Hematopoietic multipotent progenitor cell treated with erythropoietin and hydrocortisone succinate and interleukin-3 and kit ligand, for 17 days (in vitro differentiated cells): ENCODE results near the gene NPIPB6.
"Not testable (repeated sequence)": the region's sequence is repeated elsewhere in the genome, so short reads cannot be mapped to it uniquely, and the experiment has no call there.

Source experiments
- DNase-seq: peaks from one replicate; pipeline ENCODE4 v3.0.0-alpha.2; 2015; ENCODE audit warnings: low spot score

NPIPB6 gene

GRCh38 chr16:28363408-28363807 lies at the start of gene NPIPB6:
NPIPB6 (minus strand) TSS chr16:28363508; CDS start chr16:28362822, 686 bp downstream.
- not testable (repeated sequence) for DNase-seq

DNA sequence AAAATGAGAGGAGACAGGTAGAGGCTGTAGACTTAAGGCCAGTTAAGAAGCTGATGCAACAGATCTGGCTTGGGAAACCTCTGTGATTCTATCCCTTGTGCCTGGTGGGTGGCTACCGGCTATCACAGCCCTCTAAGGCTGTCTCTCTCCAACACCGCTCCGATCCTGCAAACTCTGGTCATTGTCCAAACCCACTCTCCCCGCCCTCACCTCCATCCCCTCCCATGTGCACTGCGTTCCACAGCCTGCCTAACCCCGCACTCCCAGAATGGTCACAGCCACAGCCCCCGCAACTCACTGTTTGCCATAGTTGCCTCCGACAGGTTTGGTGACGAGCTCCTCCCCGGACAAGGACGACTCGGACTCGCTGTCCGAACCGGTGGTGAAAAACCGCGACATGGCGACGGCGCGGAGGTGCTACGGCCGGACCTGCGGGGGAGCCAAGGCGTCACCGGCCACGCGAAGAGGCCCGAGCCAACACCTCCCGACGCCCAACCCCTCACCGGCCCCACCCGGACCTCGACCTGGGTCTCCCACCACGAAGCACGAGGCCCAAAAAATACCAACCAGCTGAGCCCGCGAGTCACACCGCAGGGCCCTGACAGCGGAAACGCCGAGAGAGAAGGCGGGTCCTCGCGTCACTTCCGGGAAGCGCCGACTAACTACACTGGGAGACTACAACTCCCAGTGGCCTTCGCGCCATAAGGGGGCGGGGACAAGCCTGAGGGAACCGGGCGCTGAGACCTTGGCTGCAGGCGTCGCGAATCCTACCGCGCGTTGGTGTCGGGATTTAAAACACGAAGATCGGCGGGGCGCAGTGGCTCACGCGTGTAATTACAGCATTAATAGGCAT lies 40.1 kb upstream of the NPIPB6 start, which contains the start of gene EIF3CL:
Gene EIF3CL, minus strand, starts transcription at position 622 of the 853 bp plus-strand sequence. Its CDS starts 223 bp downstream, at position 399.
- not testable (repeated sequence) for DNase-seq

- not testable (repeated sequence) for DNase-seq
Observed at GRCh38 chr16:28392054-28392453, 28.7 kb upstream of the NPIPB6 start.

DNA sequence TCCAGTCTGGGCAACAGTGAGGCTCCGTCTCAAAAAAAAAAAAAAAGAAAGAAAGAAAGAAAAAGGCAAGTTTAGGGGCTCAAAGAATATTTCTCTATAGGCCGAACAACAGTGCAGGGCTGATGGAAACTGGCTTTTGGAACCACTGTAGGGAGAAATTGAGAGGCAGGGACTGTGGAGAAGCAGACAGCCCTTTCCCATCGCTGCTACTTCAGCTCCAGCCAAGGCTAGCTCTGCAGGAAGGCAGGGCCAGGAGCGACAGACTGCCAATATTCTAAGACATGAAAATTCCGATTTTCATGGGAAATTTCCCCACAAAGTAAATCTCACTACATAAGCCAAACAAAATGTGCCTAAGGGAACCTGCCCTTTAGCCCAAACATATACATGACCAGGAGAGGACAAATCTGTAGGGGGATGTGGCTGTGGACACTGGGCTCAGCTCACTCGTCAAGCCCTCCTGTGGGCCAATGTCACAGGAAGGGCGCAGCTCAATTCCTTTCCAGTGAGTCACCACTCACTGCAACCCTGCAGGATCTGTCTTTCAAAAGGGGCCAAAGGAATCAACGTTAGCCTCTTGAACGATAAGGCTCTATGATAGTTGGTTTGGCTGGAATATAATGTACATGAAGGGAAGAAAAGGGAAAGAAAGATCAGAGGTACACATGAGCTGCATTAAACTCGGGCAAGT lies 19.0 kb upstream of the NPIPB6 start:
- not testable (repeated sequence) for DNase-seq

DNA sequence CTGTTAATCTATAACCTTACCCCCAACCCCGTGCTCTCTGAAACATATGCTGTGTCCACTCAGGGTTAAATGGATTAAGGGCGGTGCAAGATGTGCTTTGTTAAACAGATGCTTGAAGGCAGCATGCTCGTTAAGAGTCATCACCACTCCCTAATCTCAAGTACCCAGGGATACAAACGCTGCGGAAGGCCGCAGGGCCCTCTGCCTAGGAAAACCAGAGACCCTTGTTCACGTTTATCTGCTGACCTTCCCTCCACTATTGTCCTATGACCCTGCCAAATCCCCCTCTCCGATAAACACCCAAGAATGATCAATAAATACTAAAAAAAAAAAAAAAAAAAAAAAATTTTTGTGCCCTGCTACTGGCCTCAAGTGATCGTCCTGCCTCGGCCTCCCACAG lies 14.5 kb upstream of the NPIPB6 start:
- DNase-seq = not testable (repeated sequence)

DNA sequence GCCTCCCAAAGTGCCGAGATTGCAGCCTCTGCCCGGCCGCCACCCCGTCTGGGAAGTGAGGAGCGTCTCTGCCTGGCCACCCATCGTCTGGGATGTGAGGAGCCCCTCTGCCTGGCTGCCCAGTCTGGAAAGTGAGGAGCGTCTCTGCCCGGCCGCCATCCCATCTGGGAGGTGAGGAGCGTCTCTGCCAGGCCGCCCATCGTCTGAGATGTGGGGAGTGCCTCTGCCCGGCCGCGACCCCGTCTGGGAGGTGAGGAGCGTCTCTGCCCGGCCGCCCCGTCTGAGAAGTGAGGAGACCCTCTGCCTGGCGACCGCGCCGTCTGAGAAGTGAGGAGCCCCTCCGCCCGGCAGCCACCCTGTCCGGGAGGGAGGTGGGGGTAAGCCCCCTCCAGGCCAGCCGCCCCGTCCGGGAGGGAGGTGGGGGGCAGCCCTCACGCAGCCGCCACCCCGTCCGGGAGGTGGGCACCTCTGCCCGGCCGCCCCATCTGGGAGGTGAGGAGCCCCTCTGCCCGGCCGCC lies 13.9 kb upstream of the NPIPB6 start:
- DNase-seq = not testable (repeated sequence)

- not testable (repeated sequence) for DNase-seq
Observed at GRCh38 chr16:28375115-28375514, 11.8 kb upstream of the NPIPB6 start.

DNA sequence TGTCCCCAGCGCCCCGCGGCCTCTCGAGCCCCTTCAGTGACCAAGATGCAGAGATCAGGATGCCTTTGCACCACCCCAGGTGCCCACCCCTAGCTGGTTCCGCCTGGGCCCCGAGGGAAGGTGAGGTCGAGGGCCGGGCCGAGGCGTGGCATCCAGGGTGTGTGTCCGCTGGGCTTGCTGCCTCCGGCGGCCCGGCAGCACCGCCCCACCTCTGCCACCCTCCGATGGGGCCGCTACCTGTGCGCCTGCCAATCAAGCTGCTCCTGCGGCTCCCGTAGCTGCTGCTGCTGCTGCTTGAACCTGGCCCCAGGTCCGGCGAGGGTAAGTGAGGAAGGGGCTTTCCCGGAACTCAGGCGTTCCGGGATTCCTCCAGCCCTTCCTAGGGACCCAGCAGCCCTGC lies 11.0 kb upstream of the NPIPB6 start:
- not testable (repeated sequence) for DNase-seq

DNA sequence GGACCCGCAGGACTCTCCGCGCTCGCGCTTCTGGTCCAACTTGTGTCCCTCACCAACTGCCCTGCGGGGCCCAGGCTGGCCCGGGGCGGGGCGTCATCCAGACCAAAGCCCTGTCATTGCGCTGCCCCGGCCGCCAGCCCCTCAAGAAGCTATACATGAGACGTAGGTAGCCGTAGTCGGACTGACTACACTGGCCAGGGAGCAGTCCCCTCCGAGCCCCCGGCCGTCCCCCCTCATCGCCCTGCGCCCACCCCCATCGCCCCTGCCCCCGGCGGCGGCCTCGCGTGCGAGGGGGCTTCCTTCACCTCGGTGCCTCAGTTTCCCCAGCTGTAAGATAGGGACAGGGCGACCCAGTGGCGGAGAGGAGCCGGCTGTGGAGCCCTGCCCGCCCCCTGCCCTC lies 4.6 kb upstream of the NPIPB6 start:
- not testable (repeated sequence) for DNase-seq

DNA sequence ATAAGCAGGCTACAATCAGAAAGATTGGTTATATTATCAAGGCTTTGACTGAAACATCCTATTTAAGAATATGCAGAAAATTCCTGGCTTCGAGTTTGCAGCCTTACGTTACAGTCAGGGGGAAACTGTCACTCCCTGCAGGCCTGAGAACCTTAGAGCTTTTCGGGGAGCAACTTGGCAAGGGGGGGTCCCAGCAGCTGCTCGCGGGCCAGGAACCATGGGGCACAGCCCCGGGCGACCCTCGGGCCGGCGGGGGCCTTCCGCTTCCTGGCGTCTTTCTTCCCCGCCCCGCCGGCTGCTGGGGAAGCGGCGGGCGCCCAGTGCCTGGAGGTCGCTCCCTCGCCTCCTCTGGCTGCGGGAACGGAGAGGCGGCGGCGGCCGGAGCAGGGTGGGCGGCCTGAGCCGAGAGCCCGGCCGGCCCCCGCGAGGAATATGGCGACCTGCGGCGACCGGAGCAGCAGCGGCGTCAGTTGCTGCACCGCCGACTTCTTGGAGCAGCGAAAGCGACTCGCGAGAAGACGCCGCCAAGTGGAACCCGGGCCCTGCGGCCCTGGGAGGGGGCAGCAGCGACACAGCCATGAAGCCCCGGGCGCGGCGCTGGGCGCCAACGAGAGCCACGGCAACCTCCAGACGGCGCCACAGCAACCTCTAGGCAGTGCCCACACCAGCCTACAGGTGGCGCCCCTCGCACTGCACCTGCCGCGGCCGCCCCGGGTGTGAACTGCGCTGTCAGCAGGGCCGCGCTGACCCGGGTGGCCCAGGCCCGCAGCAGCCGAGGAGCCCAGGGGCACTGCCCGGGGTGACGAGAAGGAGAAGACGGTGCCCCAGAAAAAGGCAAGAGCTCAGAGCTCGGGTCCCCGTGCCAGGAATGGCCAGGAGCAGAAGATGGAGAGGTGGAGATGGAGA lies 1.2 kb upstream of the NPIPB6 start:
- DNase-seq = not testable (repeated sequence)

DNA sequence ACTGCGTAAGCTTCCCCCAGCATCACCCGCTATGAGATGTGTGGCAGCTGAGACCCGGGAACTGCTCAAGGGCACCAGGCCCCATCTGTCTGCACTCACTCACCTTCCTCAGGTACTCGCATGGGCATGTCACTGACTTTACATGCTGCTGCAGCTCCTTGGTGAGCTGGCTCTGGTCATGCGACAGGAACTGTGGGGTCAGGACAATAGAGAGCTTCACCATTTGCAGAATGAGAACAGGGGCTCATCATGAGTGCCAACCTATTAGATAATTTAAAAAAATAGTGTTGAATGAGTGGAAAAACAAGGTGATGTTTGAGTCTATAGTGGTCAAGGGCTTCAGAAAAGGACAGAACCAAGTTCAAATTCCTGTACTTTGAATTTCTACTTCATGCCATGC lies 708 bp downstream of the NPIPB6 start:
- not testable (repeated sequence) for DNase-seq

- not testable (repeated sequence) for DNase-seq
Observed at GRCh38 chr16:28338230-28338629, 25.1 kb downstream of the NPIPB6 start.

DNA sequence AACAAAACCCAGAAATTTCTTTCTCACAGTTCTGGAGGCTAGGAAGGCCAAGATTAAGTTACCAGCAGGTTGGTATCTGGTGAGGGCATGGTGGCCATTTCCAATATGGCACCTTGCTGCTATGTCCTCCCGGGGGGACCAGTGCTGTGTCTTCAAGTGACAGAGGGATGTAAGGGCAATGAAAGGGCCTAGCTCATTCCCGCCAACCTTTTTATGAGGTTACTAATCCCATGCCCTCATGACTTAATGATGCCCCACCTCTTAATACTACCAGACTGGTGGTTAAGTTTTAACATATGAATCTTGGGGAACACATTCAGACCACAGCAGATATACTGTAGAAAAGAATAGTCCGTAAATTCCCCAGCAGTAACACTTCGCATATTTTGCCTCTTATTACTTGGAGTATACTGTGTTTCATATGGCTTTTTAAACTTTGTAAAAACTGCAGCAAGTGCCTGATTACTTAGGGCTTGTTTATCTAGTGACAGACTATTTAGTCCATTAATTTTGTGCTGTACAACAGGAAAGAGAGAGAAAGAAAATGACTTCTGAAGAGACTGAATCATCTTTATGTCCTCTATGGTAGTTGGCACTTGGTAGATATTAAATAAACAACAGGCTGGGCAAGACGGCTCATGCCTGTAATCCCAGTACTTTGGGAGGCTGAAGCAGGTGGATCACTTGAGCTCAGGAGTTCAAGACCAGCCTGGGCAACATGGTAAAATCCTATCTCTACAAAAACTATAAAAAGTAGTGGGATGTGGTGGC lies 26.2 kb downstream of the NPIPB6 start:
- DNase-seq = not testable (repeated sequence)

DNA sequence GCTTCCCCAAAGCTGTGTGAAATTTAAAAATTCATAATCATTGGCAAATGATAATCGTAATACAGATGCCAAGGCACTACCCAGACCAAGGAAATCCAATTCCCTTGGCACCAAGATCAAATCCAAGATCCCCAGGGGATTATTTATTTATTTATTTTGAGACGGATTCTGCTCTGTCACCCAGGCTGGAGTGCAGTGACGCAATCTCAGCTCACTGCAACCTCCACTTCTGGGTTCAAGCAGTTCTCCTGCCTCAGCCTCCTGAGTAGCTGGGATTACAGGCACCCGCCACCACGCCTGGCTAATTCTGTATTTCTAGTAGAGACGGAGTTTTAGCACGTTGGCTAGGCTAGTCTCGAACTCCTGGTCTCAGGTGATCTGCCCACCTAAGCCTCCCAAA lies 27.6 kb downstream of the NPIPB6 start:
- DNase-seq = not testable (repeated sequence)

GRCh38 chr16:28332632-28333031 lies 30.7 kb downstream of the NPIPB6 start:
- not testable (repeated sequence) for DNase-seq

DNA sequence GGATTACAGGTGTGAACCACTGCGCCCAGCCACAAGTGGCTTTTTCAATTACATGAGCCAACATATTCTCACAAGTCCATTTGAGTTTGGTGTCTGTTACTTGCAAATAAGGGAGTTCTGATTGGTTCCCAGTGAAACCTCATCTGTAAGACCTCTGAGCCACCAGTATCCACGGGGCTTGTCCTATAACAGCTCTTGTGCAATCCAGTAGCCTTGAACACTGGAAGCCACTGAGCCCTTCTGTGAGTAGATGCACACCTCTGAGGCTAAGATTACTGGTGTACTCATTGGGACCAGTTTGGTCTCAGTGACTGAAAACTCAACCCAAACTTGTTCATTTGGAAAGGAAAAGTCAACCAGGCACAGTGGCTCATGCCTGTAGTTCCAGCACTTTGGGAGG lies 32.3 kb downstream of the NPIPB6 start:
- not testable (repeated sequence) for DNase-seq

DNA sequence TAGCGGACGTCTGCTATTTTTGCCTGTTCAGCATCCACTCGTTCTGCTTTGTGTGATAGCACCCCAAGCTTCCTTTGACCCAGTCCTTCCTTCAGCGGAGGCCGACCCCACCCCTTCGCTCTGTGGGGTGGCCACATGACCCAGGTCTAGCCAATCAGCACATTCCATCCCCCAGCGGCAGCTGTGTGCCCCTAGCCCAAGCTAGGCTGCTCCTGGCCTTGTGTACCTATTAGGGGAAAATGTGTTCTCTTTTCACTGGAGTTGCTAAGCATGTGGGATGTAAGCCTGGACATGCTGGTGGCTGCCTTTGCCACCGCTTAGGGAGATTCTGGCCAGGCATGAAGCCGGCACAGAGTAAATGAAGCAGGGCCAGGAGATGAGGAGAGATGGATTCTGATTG lies 33.1 kb downstream of the NPIPB6 start:
- DNase-seq = not testable (repeated sequence)

GRCh38 chr16:28326881-28327610 lies 36.3 kb downstream of the NPIPB6 start:
- DNase-seq = no peak

DNA sequence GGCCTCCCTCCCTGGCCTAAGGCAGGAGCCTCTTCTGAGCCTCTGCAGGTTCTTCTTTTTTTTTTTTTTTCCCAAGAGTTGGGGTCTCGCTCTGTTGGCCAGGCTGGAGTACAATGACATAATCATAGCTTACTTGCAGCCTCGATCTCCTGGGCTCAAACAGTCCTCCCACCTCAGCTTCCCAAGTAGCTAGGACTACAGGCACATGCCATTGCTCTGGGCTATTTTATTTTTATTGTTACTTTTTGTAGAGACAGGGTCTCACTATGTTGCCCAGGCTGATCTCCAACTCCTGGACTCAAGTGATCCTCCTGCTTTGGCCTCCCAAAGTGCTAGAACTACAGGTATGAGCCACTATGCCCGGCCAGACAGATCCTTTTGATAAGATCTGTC lies 38.4 kb downstream of the NPIPB6 start:
- no peak for DNase-seq

- no peak for DNase-seq
Observed at GRCh38 chr16:28324235-28324886, 38.9 kb downstream of the NPIPB6 start.
